Aorta (tissue), 5 donors: Measurements from ENCODE around the gene NDUFV1. TPM values are rescaled to one million over a fixed set of nuclear protein-coding genes. Genes with fewer than 3 reads are reported as not detected.
"Not testable (repeated sequence)": the region's sequence is repeated elsewhere in the genome, so short reads cannot be mapped to it uniquely, and the experiment has no call there.

Experiments
- ATAC-seq: fragments of 200-7000 bp; cut with Tn5 transposase; one replicate; pipeline ENCODE4 v1.9.1; 2022; ENCODE audit warnings: moderate library complexity; ENCODE audit not compliant: low FRiP score
- DNase-seq, 2 donors: peaks; one replicate each; pipeline ENCODE4 v3.0.0-alpha.2; 2020
- H3K27ac ChIP-seq, 2 donors: one replicate each; pipeline ENCODE4 v1.5.1; 2013; ENCODE audit warnings: low read length in 2 of 2, mild to moderate bottlenecking in 2 of 2, moderate library complexity in 2 of 2, control low read depth in 1 of 2, inconsistent platforms in 1 of 2, low read depth in 1 of 2
- H3K27me3 ChIP-seq, 2 donors: one replicate each; pipeline ENCODE4 v1.6.1; 2013; ENCODE audit warnings: control low read depth in 1 of 2, low read length in 1 of 2, mild to moderate bottlenecking in 1 of 2, moderate library complexity in 1 of 2; ENCODE audit not compliant: insufficient read depth in 2 of 2, control insufficient read depth in 1 of 2
- H3K36me3 ChIP-seq, 2 donors: one replicate each; pipeline ENCODE4 v1.6.1; 2013; ENCODE audit warnings: control low read depth in 1 of 2, low read length in 1 of 2, mild to moderate bottlenecking in 1 of 2; ENCODE audit not compliant: insufficient read depth in 2 of 2, control insufficient read depth in 1 of 2
- H3K4me1 ChIP-seq, 2 donors: one replicate each; pipeline ENCODE4 v1.6.1; 2013; ENCODE audit warnings: low read length in 2 of 2, control low read depth in 1 of 2, mild to moderate bottlenecking in 1 of 2, moderate library complexity in 1 of 2; ENCODE audit not compliant: insufficient read depth in 2 of 2, control insufficient read depth in 1 of 2
- H3K4me3 ChIP-seq, 2 donors: one replicate each; pipeline ENCODE4 v1.5.1; 2013; ENCODE audit warnings: low read length in 2 of 2, control low read depth in 1 of 2, mild to moderate bottlenecking in 1 of 2
- H3K9me3 ChIP-seq: one replicate; pipeline ENCODE4 v1.6.1; 2013; ENCODE audit warnings: mild to moderate bottlenecking, low read length; ENCODE audit not compliant: control insufficient read depth
- WGBS, 2 donors: extraction: QIAGEN DNeasy Blood & Tissue Kit; methylation state at CpG; one replicate each; pipeline ENCODE4 v1.1.7; 2013; 5-methylcytosine and 5-hydroxymethylcytosine counted together
- intact Hi-C, 2 donors: fragments of 100-400 bp; cut with DNase I; formaldehyde crosslinking; loops; one replicate each; pipeline versions ENCODE4 v1.14.2 to v1.15.0; 2022
- polyA plus RNA-seq, 2 donors: library from polyadenylated mRNA; stranded (reverse); fragments of 200-250 nt; gene quantifications; one replicate each; pipeline ENCODE4 v1.2.3, GENCODE V29; 2013
- total RNA-seq, 2 donors: library from RNA; stranded (reverse); fragmentation: NEBNext Ultra II Directional; extraction: Animal tissue kit (Norgen Biotek cat#: 25700); gene quantifications; one replicate each; pipeline ENCODE4 v1.2.1, GENCODE V29; 2021
- donor health status: healthy with polysubstance abuse.
- donor health status: Bipolar disorder and iron deficiency.
- donor health status: DM: no; HTN: no; CAD: no.
- donor health status: DM: no; HTN: no; CAD: no.
- donor health status: DM: yes; HTN: yes; CAD: no.

NDUFV1 gene
- total and polyA plus RNA-seq, 4 donors = 104 to 295 (median 118) TPM

- H3K9me3 ChIP-seq, intact Hi-C loops, H3K4me3 ChIP-seq, H3K27ac ChIP-seq, H3K4me1 ChIP-seq, H3K36me3 ChIP-seq, H3K27me3 ChIP-seq, ATAC-seq: not testable (repeated sequence)
- peak in 1 of 2 donors; percentile 67 for DNase-seq
- 93 to 94% methylated on average over 34 to 40 of the region's 40 CpGs for WGBS, 2 donors
These were observed 12.3 kb downstream of the NDUFV1 start for GRCh38 chr11:67618901-67619659.

DNA sequence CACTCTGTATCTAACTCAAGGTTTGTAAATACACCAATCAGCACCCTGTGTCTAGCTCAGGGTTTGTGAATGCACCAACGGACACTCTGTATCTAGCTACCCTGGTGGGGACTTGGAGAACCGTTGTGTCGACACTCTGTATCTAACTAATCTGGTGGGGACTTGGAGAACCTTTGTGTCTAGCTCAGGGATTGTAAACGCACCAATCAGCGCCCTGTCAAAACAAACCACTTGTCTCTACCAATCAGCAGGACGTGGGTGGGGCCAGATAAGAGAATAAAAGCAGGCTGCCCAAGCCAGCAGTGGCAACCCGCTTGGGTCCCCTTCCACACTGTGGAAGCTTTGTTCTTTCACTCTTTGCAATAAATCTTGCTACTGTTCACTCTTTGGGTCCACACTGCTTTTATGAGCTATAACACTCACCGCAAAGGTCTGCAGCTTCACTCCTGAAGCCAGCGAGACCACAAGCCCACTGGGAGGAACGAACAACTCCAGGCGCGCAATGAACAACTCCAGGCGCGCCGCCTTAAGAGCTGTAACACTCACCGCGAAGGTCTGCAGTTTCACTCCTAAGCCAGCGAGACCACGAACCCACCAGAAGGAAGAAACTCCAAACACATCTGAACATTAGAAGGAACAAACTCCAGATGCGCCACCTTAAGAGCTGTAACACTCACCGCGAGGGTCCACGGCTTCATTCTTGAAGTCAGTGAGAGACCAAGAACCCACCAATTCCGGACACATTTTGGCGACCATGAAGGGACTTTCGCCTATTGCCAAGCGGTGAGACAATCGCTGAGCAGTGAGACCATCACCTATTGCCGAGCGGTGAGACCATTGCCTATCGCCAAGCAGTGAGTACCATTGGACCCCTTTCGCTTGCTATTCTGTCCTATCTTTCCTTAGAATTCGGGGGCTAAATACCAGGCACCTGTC, 13.2 kb downstream of the NDUFV1 start:
- intact Hi-C loops, DNase-seq, H3K27me3 ChIP-seq, ATAC-seq, H3K9me3 ChIP-seq, H3K36me3 ChIP-seq, H3K27ac ChIP-seq, H3K4me1 ChIP-seq, H3K4me3 ChIP-seq: not testable (repeated sequence)
- 91 to 93% methylated on average over 33 of the region's 33 CpGs for WGBS, 2 donors

DNA sequence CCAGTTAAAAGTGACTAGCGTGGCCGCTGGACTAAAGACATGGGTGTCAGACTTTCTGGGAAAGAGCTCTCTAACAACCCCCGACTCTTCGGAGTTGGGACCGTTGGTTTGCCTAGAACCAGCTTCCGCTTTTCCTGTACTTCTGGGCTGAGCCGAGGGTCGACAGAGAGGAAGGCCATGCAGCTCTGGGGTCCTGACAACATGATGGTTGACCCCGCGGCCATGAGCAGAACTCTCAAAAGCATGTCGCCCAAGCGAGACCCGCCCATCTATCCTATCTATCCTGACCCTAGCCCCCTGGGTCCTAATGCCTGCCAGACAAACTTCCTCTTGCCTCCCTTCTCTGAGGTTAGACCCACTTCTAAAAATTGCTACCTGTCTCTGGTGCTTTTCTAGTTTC, 13.9 kb downstream of the NDUFV1 start:
- WGBS, 2 donors = 89 to 92% methylated on average over 13 of the region's 13 CpGs
- DNase-seq, H3K27ac ChIP-seq, H3K9me3 ChIP-seq, H3K4me3 ChIP-seq, H3K27me3 ChIP-seq, intact Hi-C loops, H3K4me1 ChIP-seq, ATAC-seq, H3K36me3 ChIP-seq: not testable (repeated sequence)

- H3K9me3 ChIP-seq, H3K4me1 ChIP-seq, intact Hi-C loops, H3K36me3 ChIP-seq, H3K27me3 ChIP-seq, H3K4me3 ChIP-seq, DNase-seq, H3K27ac ChIP-seq, ATAC-seq: not testable (repeated sequence)
- 44 to 66% methylated on average over 3 of the region's 3 CpGs for WGBS, 2 donors
These were observed 15.2 kb downstream of the NDUFV1 start for GRCh38 chr11:67621928-67622327.

DNA sequence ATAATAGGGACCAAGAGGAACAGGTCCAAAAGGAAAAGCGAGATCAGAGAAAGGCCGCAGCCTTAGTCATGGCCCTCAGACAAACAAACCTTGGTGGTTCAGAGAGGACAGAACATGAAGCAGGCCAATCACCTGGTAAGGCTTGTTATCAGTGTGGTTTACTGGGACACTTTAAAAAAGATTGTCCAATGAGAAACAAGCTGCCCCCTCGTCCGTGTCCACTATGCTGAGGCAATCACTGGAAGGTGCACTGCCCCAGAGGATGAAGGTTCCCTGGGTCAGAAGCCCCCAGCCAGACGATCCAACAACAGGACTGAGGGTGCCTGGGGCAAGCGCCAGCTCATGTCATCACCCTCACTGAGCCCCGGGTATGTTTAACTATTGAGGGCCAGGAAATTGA, 16.2 kb downstream of the NDUFV1 start:
- intact Hi-C loops, H3K27ac ChIP-seq, H3K27me3 ChIP-seq, H3K4me1 ChIP-seq, H3K9me3 ChIP-seq, H3K36me3 ChIP-seq, H3K4me3 ChIP-seq, DNase-seq, ATAC-seq: not testable (repeated sequence)
- 56 to 63% methylated on average over 7 of the region's 7 CpGs for WGBS, 2 donors

GRCh38 chr11:67623795-67624194, 17.1 kb downstream of the NDUFV1 start:
- H3K9me3 ChIP-seq, H3K27ac ChIP-seq, intact Hi-C loops, H3K4me1 ChIP-seq, H3K4me3 ChIP-seq, H3K27me3 ChIP-seq, DNase-seq, H3K36me3 ChIP-seq, ATAC-seq: not testable (repeated sequence)
- WGBS, 2 donors = 98 to 100% methylated on average over 1 of the region's 1 CpG

GRCh38 chr11:67626131-67626833, 19.5 kb downstream of the NDUFV1 start:
- intact Hi-C loops = not testable (repeated sequence)

GRCh38 chr11:67626970-67627369, 20.2 kb downstream of the NDUFV1 start:
- no peak overlapping the region for H3K4me3 ChIP-seq
- no peaks in the 10 kb centered on the region for H3K9me3 ChIP-seq
- H3K27me3 ChIP-seq = no peaks in the 10 kb centered on the region
- no peaks in the 10 kb centered on the region for H3K4me1 ChIP-seq
- ATAC-seq = no peak
- WGBS, 2 donors = 89 to 93% methylated on average over 9 to 10 of the region's 10 CpGs
- H3K36me3 ChIP-seq = no peaks in the 10 kb centered on the region
- no peak overlapping the region for H3K27ac ChIP-seq
- DNase-seq = peak in 1 of 2 donors; percentile 62
- intact Hi-C loops = no loop called here

More at GRCh38 chr11:67626131-67626833, 19.5 kb downstream of the NDUFV1 start:
- not testable (repeated sequence) for H3K9me3 ChIP-seq, H3K36me3 ChIP-seq, DNase-seq, H3K4me3 ChIP-seq, H3K4me1 ChIP-seq, H3K27ac ChIP-seq, H3K27me3 ChIP-seq, ATAC-seq
- 87 to 89% methylated on average over 10 of the region's 10 CpGs for WGBS, 2 donors
